GM12873 (cell line): Measurements from ENCODE around the gene STAT5B.

ENCODE experiments used
- CTCF ChIP-seq: IDR thresholded peaks from 2 replicates; pipeline ENCODE4 v1.5.1; 2012; ENCODE audit warnings: low read depth, mild to moderate bottlenecking, moderate library complexity, low read length, control low read depth; ENCODE audit not compliant: insufficient read depth; ENCODE audit errors: missing control alignments

Gene STAT5B

GRCh38 chr17:42192189-42193126, 83.7 kb downstream of the STAT5B start:
- TF ChIP-seq CTCF: no peak

GRCh38 chr17:42191275-42191608, 84.9 kb downstream of the STAT5B start:
- no peak for TF ChIP-seq CTCF

- no peak for TF ChIP-seq CTCF
Measured at GRCh38 chr17:42190491-42191274, 85.5 kb downstream of the STAT5B start.

GRCh38 chr17:42189651-42189965, 86.6 kb downstream of the STAT5B start:
- TF ChIP-seq CTCF: no peak

- TF ChIP-seq CTCF: no peak
Measured at GRCh38 chr17:42188749-42189650, 87.2 kb downstream of the STAT5B start.

GRCh38 chr17:42187833-42188232, 88.4 kb downstream of the STAT5B start:
- no peak for TF ChIP-seq CTCF

- no peak for TF ChIP-seq CTCF
Measured at GRCh38 chr17:42185621-42185930, 90.6 kb downstream of the STAT5B start.
